ENCODE measurements around the gene SEMG1. TPM values are rescaled to one million over a fixed set of nuclear protein-coding genes. Genes with fewer than 3 reads are reported as not detected.

The SEMG1 gene
- total RNA-seq = not detected in 2 replicates
- not detected in 2 replicates for polyA plus RNA-seq

- Histone ChIP-seq H3K27ac (no peak within 1 kb of the TSS), H3K4me3 (no peak within 1 kb of the TSS), H3K36me3 (no peaks in the 10 kb centered on the region), H3K4me1 (ENCODE audit: low read depth) (no peaks in the 10 kb centered on the region), H3K27me3 (no peaks in the 10 kb centered on the region), H3K9me3 (ENCODE audit: low read depth) (no peaks in the 10 kb centered on the region)
- TF ChIP-seq CTCF (IDR thresholded peaks at IDR 0.05; ENCODE audit: low read depth, low read length) = no peak
- no peak for DNase-seq (ENCODE audit: low read depth in 1 of 2, low spot score in 1 of 2)
Observed at GRCh38 chr20:45206725-45207124, at the start of gene SEMG1. TSS of gene SEMG1 (plus strand) at chr20:45207033. CDS start at chr20:45207054, 21 bp downstream.

GRCh38 chr20:45157962-45158361 lies 48.9 kb upstream of the SEMG1 start:
- Histone ChIP-seq H3K4me1 (ENCODE audit: low read depth) (no peaks in the 10 kb centered on the region), H3K27me3 (no peaks in the 10 kb centered on the region), H3K36me3 (no peaks in the 10 kb centered on the region), H3K27ac (no peak overlapping the region), H3K9me3 (ENCODE audit: low read depth) (no peaks in the 10 kb centered on the region), H3K4me3 (no peak overlapping the region)
- TF ChIP-seq CTCF (IDR thresholded peaks at IDR 0.05; ENCODE audit: low read depth, low read length) = no peak
- peak in 1 of 2 donors; percentile 96 for DNase-seq (ENCODE audit: low read depth in 1 of 2, low spot score in 1 of 2)

GRCh38 chr20:45163083-45163803 lies 43.6 kb upstream of the SEMG1 start:
- H3K9me3 ChIP-seq (ENCODE audit: low read depth) = no peaks in the 10 kb centered on the region
- no peak for DNase-seq (ENCODE audit: low read depth in 1 of 2, low spot score in 1 of 2)
- no peaks in the 10 kb centered on the region for H3K36me3 ChIP-seq
- no peaks in the 10 kb centered on the region for H3K27me3 ChIP-seq
- no peak overlapping the region for H3K27ac ChIP-seq
- no peak for TF ChIP-seq CTCF (IDR thresholded peaks at IDR 0.05; ENCODE audit: low read depth, low read length)
- no peak overlapping the region for H3K4me3 ChIP-seq
- H3K4me1 ChIP-seq (ENCODE audit: low read depth) = no peaks in the 10 kb centered on the region

GRCh38 chr20:45164906-45165305 lies 41.9 kb upstream of the SEMG1 start:
- Histone ChIP-seq H3K27me3 (no peaks in the 10 kb centered on the region), H3K27ac (no peak overlapping the region), H3K9me3 (ENCODE audit: low read depth) (no peaks in the 10 kb centered on the region), H3K4me1 (ENCODE audit: low read depth) (no peaks in the 10 kb centered on the region), H3K36me3 (no peaks in the 10 kb centered on the region), H3K4me3 (no peak overlapping the region)
- TF ChIP-seq CTCF (IDR thresholded peaks at IDR 0.05; ENCODE audit: low read depth, low read length) = no peak
- DNase-seq (ENCODE audit: low read depth in 1 of 2, low spot score in 1 of 2) = no peak

GRCh38 chr20:45173522-45173921 lies 33.3 kb upstream of the SEMG1 start:
- DNase-seq (ENCODE audit: low read depth in 1 of 2, low spot score in 1 of 2) = no peak
- H3K4me3 ChIP-seq = no peak overlapping the region
- H3K36me3 ChIP-seq = no peaks in the 10 kb centered on the region
- no peaks in the 10 kb centered on the region for H3K9me3 ChIP-seq (ENCODE audit: low read depth)
- H3K27ac ChIP-seq = no peak overlapping the region
- H3K4me1 ChIP-seq (ENCODE audit: low read depth) = no peaks in the 10 kb centered on the region
- TF ChIP-seq CTCF (IDR thresholded peaks at IDR 0.05; ENCODE audit: low read depth, low read length) = no peak
- no peaks in the 10 kb centered on the region for H3K27me3 ChIP-seq
